ENCODE data around the gene TIGD7. TPM values are rescaled to one million over a fixed set of nuclear protein-coding genes. Genes with fewer than 3 reads are reported as not detected.
A peak's percentile ranks its signal among the peaks of the same experiment; 100 is the strongest.

The TIGD7 gene
- total and polyA plus RNA-seq, 12 donors = 2.1 to 8.7 (median 4.5) TPM

DNA sequence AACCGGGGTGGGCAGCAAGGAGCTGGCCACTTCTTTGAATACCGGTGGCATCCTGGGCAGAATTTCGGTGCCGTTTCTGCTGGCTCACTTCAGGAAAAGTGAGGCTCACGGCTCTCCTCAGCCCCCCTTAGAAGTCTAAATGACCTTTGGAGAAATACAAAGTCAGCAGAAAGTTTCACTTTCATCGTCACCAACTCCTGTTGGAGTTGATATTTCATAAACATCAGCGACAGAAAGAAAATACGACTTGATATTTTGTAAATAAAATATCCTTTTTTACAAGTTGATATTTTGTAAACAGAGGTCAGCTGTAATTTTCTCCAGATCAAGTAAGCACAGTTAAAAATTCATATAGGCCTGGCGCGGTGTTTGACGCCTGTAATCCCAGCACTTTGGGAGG lies 848 bp upstream of the TIGD7 start:
- no peak for TF ChIP-seq POLR2A (IDR thresholded peaks at IDR 0.05)
- TF ChIP-seq, protein P1, sequence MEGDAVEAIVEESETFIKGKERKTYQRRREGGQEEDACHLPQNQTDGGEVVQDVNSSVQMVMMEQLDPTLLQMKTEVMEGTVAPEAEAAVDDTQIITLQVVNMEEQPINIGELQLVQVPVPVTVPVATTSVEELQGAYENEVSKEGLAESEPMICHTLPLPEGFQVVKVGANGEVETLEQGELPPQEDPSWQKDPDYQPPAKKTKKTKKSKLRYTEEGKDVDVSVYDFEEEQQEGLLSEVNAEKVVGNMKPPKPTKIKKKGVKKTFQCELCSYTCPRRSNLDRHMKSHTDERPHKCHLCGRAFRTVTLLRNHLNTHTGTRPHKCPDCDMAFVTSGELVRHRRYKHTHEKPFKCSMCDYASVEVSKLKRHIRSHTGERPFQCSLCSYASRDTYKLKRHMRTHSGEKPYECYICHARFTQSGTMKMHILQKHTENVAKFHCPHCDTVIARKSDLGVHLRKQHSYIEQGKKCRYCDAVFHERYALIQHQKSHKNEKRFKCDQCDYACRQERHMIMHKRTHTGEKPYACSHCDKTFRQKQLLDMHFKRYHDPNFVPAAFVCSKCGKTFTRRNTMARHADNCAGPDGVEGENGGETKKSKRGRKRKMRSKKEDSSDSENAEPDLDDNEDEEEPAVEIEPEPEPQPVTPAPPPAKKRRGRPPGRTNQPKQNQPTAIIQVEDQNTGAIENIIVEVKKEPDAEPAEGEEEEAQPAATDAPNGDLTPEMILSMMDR (IDR thresholded peaks at IDR 0.05) = no peak
- H3K4me3 ChIP-seq = peak overlapping the region; percentile 26 to 97 (median 66)
- peak overlapping the region in 4 of 5 donors; percentile 73 to 96 (median 92) for H3K27ac ChIP-seq
- whole genome bisulfite sequencing, 4 donors = 60 to 70% (median 66%) methylated on average over 11 of the region's 11 CpGs
- peaks cover 0 to 12% of the 10 kb centered on the region in 2 donors for H3K36me3 ChIP-seq (replicated peaks in 1 of 2)
- intact Hi-C loops (cut with DNase I) = no loop called here
- H3K27me3 ChIP-seq = no peaks in the 10 kb centered on the region
- DNase-seq = no peak
- H3K4me1 ChIP-seq (replicated peaks in 1 of 2) = peaks cover 15 to 17% of the 10 kb centered on the region in 2 donors
- H3K9me3 ChIP-seq (replicated peaks in 1 of 3) = peaks cover 0 to 18% (median 0%) of the 10 kb centered on the region in 3 donors

DNA sequence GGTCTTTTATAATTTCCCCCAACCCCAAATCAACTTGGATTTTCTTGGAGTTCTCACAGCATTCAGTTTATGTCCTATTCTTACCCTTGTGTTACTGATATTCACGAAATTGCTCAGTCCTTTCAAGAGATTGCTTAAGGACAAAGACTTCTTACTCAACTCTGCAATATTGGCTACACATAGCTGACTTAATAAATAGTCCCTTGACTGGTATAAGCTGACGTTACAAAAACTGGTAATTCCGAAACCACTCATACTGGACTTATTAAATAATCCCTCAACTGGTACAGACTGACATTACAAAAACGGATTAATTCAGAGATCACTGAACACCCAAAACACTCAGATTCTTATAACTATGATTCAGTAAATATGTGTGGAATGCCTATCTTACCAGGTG lies 860 bp downstream of the TIGD7 start:
- peaks cover 0 to 12% of the 10 kb centered on the region in 2 donors for H3K36me3 ChIP-seq (replicated peaks in 1 of 2)
- TF ChIP-seq POLR2A (IDR thresholded peaks at IDR 0.05) = no peak
- TF ChIP-seq, protein P1 (IDR thresholded peaks at IDR 0.05) = no peak
- H3K27ac ChIP-seq = peak overlapping the region in 1 of 5 donors; percentile 90
- H3K4me1 ChIP-seq (replicated peaks in 1 of 2) = peaks cover 15 to 17% of the 10 kb centered on the region in 2 donors
- intact Hi-C loops (cut with DNase I) = no loop called here
- peak overlapping the region in 1 of 4 donors; percentile 78 for H3K4me3 ChIP-seq
- DNase-seq = no peak
- H3K27me3 ChIP-seq = no peaks in the 10 kb centered on the region
- peaks cover 0 to 11% (median 0%) of the 10 kb centered on the region in 3 donors for H3K9me3 ChIP-seq (replicated peaks in 1 of 3)
- 72 to 89% (median 79%) methylated on average over 4 of the region's 4 CpGs for WGBS, 4 donors

DNA sequence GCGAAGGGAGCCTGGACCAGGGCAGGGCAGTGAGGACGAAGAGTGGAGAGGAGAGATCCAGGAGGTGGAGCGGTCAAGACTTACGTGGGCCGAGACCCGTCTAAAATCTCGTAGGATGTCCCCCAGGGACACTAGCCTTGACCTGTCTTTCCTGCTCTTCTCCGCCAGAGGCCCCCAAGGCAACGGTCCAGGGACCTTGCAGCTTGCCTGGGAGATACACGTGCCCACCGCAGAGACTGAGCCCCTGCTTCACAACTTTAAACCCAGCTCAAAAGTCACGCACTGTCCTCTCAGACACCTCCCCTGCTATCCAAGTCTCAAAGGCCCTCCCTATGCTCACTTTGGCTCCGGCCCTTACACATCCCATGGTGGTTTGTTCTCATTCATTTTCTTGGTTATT lies 9.4 kb downstream of the TIGD7 start:
- TF ChIP-seq, protein P1 (IDR thresholded peaks at IDR 0.05) = no peak
- TF ChIP-seq POLR2A (IDR thresholded peaks at IDR 0.05) = no peak
- Histone ChIP-seq H3K36me3 (replicated peaks in 1 of 2) (peaks cover 0 to 5% of the 10 kb centered on the region in 2 donors), H3K27me3 (no peaks in the 10 kb centered on the region), H3K4me3 (no peak overlapping the region), H3K27ac (no peak overlapping the region), H3K4me1 (replicated peaks in 1 of 2) (no peaks in the 10 kb centered on the region), H3K9me3 (replicated peaks in 1 of 3) (peaks cover 0 to 80% (median 0%) of the 10 kb centered on the region in 3 donors)
- intact Hi-C loops (cut with DNase I) = no loop called here
- 62 to 79% (median 64%) methylated on average over 13 of the region's 13 CpGs for WGBS, 4 donors
- DNase-seq = no peak

DNA sequence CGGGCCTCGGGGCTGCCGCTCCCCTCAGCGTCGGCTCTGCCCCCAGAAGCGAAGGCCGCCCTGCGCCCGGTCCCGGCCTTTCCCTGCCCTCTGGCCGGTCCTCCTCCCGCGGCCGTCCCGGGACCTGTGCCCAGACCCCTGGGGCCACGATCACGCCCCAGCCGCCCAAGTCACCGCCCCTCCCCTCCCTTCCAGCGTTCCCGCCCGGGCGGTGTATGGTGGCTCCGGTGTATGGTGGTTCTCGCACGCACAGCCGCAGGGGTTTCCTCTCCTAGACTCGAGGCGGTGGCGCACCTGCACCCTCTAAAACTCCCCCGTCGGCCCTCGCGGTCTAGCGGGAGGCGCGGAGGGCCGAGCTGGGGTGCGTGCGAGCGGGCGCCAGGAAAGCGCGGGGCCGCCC lies 10.0 kb downstream of the TIGD7 start:
- no peak overlapping the region for H3K27ac ChIP-seq
- H3K27me3 ChIP-seq = no peaks in the 10 kb centered on the region
- no peaks in the 10 kb centered on the region for H3K4me1 ChIP-seq (replicated peaks in 1 of 2)
- peaks cover 0 to 10% of the 10 kb centered on the region in 2 donors for H3K36me3 ChIP-seq (replicated peaks in 1 of 2)
- DNase-seq = no peak
- no peak for TF ChIP-seq POLR2A (IDR thresholded peaks at IDR 0.05)
- TF ChIP-seq, protein P1 (IDR thresholded peaks at IDR 0.05) = no peak
- intact Hi-C loops (cut with DNase I) = no loop called here
- H3K9me3 ChIP-seq (replicated peaks in 1 of 3) = peaks cover 0 to 85% (median 0%) of the 10 kb centered on the region in 3 donors
- 28 to 68% (median 49%) methylated on average over 9 to 45 of the region's 45 CpGs for WGBS, 4 donors
- H3K4me3 ChIP-seq = no peak overlapping the region
